Osteocyte (in vitro differentiated cells): ENCODE results near the gene ASPG. TPM values are rescaled to one million over a fixed set of nuclear protein-coding genes. Genes with fewer than 3 reads are reported as not detected.
"Not testable (repeated sequence)": the region's sequence is repeated elsewhere in the genome, so short reads cannot be mapped to it uniquely, and the experiment has no call there.

ENCODE experiments used
- DNase-seq: peaks from one replicate; pipeline ENCODE4 v3.0.0; 2021; ENCODE audit warnings: mixed read lengths; ENCODE audit not compliant: unreplicated experiment; ENCODE audit errors: extremely low spot score
- H3K27ac Mint-ChIP-seq: one replicate; pipeline ENCODE4 v1.8.0; 2021; ENCODE audit warnings: mild to moderate bottlenecking, mixed read lengths; ENCODE audit not compliant: unreplicated experiment
- H3K27me3 Mint-ChIP-seq: one replicate; pipeline ENCODE4 v1.8.0; 2021; ENCODE audit warnings: mixed read lengths; ENCODE audit not compliant: unreplicated experiment
- H3K36me3 Mint-ChIP-seq: one replicate; pipeline ENCODE4 v1.8.0; 2021; ENCODE audit warnings: mixed read lengths; ENCODE audit not compliant: unreplicated experiment
- H3K4me1 Mint-ChIP-seq: one replicate; pipeline ENCODE4 v1.8.0; 2021; ENCODE audit warnings: mixed read lengths; ENCODE audit not compliant: unreplicated experiment
- H3K4me3 Mint-ChIP-seq: one replicate; pipeline ENCODE4 v1.8.0; 2021; ENCODE audit warnings: mild to moderate bottlenecking, moderate library complexity, mixed read lengths; ENCODE audit not compliant: unreplicated experiment
- H3K9me3 Mint-ChIP-seq: one replicate; pipeline ENCODE4 v1.8.0; 2021; ENCODE audit warnings: mixed read lengths; ENCODE audit not compliant: unreplicated experiment
- total RNA-seq: library from RNA; stranded (reverse); gene quantifications from 2 replicates; pipeline ENCODE4 v1.2.1, GENCODE V29; 2021
- TF ChIP-seq, protein P1 (sequence below): fragments of 200-600 bp; sonication (generic); IDR thresholded peaks from 2 replicates; pipeline ENCODE4 v1.5.0; 2021; ENCODE audit warnings: antibody characterized with exemption, mild to moderate bottlenecking, moderate library complexity

The ASPG gene
- total RNA-seq, 1 donor from 2014 or later = not detected

GRCh38 chr14:104152686-104153393 lies 67.3 kb downstream of the ASPG start:
- H3K4me3 Mint-ChIP-seq = no peak overlapping the region
- H3K9me3 Mint-ChIP-seq = no peaks in the 10 kb centered on the region
- H3K27me3 Mint-ChIP-seq = no peaks in the 10 kb centered on the region
- DNase-seq = no peak
- H3K27ac Mint-ChIP-seq = no peak overlapping the region
- H3K4me1 Mint-ChIP-seq = peaks cover 21% of the 10 kb centered on the region
- no peaks in the 10 kb centered on the region for H3K36me3 Mint-ChIP-seq
- TF ChIP-seq, protein P1, sequence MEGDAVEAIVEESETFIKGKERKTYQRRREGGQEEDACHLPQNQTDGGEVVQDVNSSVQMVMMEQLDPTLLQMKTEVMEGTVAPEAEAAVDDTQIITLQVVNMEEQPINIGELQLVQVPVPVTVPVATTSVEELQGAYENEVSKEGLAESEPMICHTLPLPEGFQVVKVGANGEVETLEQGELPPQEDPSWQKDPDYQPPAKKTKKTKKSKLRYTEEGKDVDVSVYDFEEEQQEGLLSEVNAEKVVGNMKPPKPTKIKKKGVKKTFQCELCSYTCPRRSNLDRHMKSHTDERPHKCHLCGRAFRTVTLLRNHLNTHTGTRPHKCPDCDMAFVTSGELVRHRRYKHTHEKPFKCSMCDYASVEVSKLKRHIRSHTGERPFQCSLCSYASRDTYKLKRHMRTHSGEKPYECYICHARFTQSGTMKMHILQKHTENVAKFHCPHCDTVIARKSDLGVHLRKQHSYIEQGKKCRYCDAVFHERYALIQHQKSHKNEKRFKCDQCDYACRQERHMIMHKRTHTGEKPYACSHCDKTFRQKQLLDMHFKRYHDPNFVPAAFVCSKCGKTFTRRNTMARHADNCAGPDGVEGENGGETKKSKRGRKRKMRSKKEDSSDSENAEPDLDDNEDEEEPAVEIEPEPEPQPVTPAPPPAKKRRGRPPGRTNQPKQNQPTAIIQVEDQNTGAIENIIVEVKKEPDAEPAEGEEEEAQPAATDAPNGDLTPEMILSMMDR = no peak

- H3K36me3 Mint-ChIP-seq, H3K4me3 Mint-ChIP-seq, H3K27me3 Mint-ChIP-seq, H3K9me3 Mint-ChIP-seq, H3K27ac Mint-ChIP-seq, DNase-seq: not testable (repeated sequence)
- H3K4me1 Mint-ChIP-seq = peaks cover 16% of the 10 kb centered on the region
Measured at GRCh38 chr14:104153394-104153755, 67.9 kb downstream of the ASPG start.

- TF ChIP-seq, protein P1 = no peak
- H3K4me1 Mint-ChIP-seq = peaks cover 9% of the 10 kb centered on the region
- no peaks in the 10 kb centered on the region for H3K36me3 Mint-ChIP-seq
- no peaks in the 10 kb centered on the region for H3K27me3 Mint-ChIP-seq
- H3K27ac Mint-ChIP-seq = no peak overlapping the region
- no peak for DNase-seq
- no peak overlapping the region for H3K4me3 Mint-ChIP-seq
- no peaks in the 10 kb centered on the region for H3K9me3 Mint-ChIP-seq
Measured at GRCh38 chr14:104154246-104154645, 68.7 kb downstream of the ASPG start.

DNA sequence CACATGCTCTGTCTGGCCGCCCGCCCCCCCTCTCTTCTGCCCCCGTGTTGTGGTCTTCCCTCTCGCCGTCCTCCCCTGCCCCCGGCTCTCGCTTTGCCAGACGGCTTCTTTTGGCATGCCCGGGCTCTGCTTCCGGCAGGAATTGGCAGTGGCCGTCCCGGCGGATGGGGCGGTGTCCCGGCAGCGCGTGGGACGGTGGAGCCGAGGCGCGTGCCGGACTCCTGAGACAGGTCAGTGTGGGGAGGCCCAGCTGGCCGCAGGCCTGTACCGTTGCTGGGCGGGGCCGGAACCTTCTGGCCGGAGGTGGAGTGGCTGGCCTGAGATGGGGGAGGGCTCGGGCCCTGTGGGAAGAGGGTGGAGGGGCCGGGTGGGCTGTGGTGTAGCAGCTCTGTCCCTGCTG lies 70.0 kb downstream of the ASPG start:
- Mint-ChIP-seq H3K9me3 (no peaks in the 10 kb centered on the region), H3K27ac (no peak overlapping the region), H3K4me3 (no peak overlapping the region), H3K27me3 (no peaks in the 10 kb centered on the region), H3K36me3 (no peaks in the 10 kb centered on the region), H3K4me1 (peaks cover 2% of the 10 kb centered on the region)
- TF ChIP-seq, protein P1 = no peak
- DNase-seq = no peak

- no peaks in the 10 kb centered on the region for H3K27me3 Mint-ChIP-seq
- no peaks in the 10 kb centered on the region for H3K36me3 Mint-ChIP-seq
- no peak overlapping the region for H3K4me3 Mint-ChIP-seq
- no peaks in the 10 kb centered on the region for H3K4me1 Mint-ChIP-seq
- TF ChIP-seq, protein P1 = no peak
- no peak overlapping the region for H3K27ac Mint-ChIP-seq
- no peaks in the 10 kb centered on the region for H3K9me3 Mint-ChIP-seq
- DNase-seq = no peak
Measured at GRCh38 chr14:104156142-104156541, 70.6 kb downstream of the ASPG start.
